ENCODE measurements around the gene IFNL3.
"Not testable (repeated sequence)": the region's sequence is repeated elsewhere in the genome, so short reads cannot be mapped to it uniquely, and the experiment has no call there.

The IFNL3 gene

DNA sequence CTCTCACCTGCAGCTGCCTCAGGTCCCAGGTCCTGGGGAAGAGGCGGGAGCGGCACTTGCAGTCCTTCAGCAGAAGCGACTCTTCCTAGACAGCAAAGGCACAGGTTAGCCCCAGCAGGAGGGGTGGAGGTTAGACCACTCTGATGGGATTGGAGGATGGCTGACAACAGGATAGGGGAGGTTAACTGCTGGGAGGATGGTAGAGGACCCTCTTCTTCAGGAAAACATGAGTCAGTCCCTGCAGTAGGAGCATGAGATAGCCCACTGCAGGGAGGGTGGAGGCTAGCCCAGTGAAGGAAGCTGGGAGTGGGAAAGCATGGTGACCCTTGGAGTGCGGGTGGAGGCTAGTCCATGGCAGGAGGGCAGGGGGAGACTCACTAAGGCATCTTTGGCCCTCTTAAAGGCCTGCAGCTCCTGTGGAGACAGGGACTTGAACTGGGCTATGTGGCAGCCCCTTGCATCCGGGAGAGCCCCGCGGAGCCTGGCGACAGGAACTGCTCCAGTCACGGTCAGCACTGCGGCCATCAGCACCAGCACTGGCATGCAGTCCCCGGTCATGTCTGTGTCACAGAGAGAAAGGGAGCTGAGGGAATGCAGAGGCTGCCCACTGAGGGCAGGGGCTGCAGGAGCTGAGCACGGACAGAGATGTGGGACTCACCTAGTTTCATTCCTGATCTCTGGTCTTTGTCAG is at the start of gene IFNL3:
Gene IFNL3, minus strand, starts transcription at position 597 of the 691 bp plus-strand sequence. Its CDS starts 39 bp downstream, at position 558.
- not testable (repeated sequence) for DNase-seq (ENCODE audit: low read depth, low spot score)

DNA sequence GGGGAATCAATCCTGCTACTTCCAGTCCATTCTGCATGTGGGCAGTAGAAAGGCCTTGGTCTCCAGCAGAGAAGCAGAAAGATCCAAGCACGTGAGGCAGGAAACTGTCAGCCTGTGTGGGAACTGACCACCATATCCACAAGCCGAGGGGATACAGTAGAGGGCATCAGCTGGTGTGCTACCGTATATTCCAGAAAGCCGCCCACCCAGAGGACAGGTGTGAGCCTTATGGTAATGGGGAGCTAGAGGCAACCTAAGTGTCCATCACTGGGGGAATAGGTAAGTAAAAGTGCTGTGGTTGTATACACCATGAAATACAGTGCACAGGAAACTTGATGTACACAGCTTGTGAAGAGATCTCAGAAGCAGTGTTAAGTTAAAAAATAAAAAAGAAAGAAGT is 48.6 kb upstream of the IFNL3 start:
- DNase-seq (ENCODE audit: low read depth, low spot score): no peak

- no peak for DNase-seq (ENCODE audit: low read depth, low spot score)
These were observed 39.2 kb upstream of the IFNL3 start for GRCh38 chr19:39284032-39284431.

GRCh38 chr19:39282021-39282420 is 37.2 kb upstream of the IFNL3 start:
- DNase-seq (ENCODE audit: low read depth, low spot score): no peak

GRCh38 chr19:39277598-39277997 is 32.8 kb upstream of the IFNL3 start:
- DNase-seq (ENCODE audit: low read depth, low spot score): no peak

GRCh38 chr19:39276740-39277139 is 31.9 kb upstream of the IFNL3 start:
- no peak for DNase-seq (ENCODE audit: low read depth, low spot score)

- DNase-seq (ENCODE audit: low read depth, low spot score): no peak
These were observed 30.8 kb upstream of the IFNL3 start for GRCh38 chr19:39275578-39275977.

DNA sequence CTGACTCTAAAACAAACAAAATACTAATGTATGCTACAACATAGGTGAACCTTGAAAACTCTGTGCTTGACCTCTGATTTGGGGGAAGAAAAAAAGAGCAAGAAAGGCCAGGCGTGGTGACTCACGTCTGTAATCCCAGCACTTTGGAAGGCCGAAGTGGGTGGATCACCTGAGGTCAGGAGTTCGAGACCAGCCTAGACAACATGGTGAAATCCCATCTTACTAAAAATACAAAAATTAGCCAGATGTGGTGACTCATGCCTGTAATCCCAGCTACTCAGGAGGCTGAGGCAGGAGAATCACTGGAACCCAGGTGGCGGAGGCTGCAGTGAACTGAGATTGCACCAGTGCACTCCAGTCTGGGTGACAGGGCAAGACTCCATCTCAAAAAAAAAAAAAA is 29.1 kb upstream of the IFNL3 start:
- not testable (repeated sequence) for DNase-seq (ENCODE audit: low read depth, low spot score)

DNA sequence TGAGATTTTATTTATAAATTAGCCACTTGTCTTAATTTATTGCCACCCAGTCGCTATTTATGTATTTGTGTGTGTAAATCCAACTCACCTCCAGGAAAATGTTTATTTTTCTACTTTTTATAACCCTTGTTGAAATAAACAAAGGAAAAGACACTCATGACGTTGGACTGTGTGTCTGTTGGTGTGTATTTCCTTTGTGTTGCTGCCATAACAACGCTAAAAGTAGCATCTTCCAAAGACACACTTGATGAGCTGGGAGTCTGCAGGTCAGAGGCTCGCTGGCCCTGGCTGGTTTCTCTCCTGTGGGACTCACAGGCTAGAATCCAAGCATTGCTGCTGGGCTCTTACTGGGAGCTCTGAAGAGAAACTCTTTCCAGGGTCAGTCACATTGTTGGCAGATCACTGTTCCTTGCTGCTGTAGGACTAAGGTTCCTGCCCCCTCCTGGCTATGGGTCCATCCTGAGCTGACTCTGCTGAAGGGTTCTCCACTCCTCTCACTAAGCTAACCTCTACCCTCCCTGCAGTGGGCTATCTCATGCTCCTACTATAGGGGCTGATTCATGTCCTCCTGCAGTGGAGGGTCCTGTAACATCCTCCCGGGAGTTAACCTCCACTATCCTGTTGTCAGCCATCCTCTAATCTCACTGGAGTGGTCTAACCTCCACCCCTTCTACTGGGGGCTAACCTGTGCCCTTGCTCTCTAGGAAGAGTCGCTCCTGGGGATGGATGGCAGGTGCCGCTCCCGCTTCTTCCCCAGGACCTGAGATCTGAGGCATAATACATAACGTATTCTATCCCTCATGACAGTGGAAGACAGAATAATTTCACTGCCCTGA is 25.4 kb upstream of the IFNL3 start:
- no peak for DNase-seq (ENCODE audit: low read depth, low spot score)

GRCh38 chr19:39269369-39269768 is 24.6 kb upstream of the IFNL3 start:
- not testable (repeated sequence) for DNase-seq (ENCODE audit: low read depth, low spot score)

- DNase-seq (ENCODE audit: low read depth, low spot score): not testable (repeated sequence)
These were observed 23.9 kb upstream of the IFNL3 start for GRCh38 chr19:39268531-39269223.

GRCh38 chr19:39268085-39268484 is 23.3 kb upstream of the IFNL3 start, which contains the start of gene IFNL2:
Gene IFNL2, plus strand, starts transcription at chr19:39268396. Its CDS starts 173 bp downstream, at chr19:39268569.
- not testable (repeated sequence) for DNase-seq (ENCODE audit: low read depth, low spot score)

GRCh38 chr19:39265321-39265916 is 20.6 kb upstream of the IFNL3 start:
- no peak for DNase-seq (ENCODE audit: low read depth, low spot score)

GRCh38 chr19:39264306-39265290 is 19.8 kb upstream of the IFNL3 start:
- no peak for DNase-seq (ENCODE audit: low read depth, low spot score)

GRCh38 chr19:39263912-39264305 is 19.1 kb upstream of the IFNL3 start:
- no peak for DNase-seq (ENCODE audit: low read depth, low spot score)

GRCh38 chr19:39262496-39262895 is 17.7 kb upstream of the IFNL3 start:
- DNase-seq (ENCODE audit: low read depth, low spot score): no peak

DNA sequence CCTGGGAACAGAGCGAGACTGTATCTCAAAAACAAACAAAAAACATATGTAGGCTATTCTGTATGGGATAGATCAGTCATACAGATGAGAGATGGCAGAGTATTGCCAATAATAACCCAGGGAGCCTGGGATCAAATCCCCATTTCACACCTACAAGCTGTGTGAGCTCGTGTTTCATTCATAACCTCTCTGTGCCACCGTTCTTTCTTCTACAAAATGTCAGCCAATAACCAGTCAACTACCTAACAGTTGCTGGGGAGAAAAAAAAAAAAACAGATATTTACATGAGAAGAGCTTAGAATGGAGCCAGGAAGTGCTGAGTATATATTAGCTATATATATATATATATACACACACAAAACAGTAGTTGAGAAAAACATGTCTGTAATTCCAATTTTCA is 16.9 kb upstream of the IFNL3 start:
- no peak for DNase-seq (ENCODE audit: low read depth, low spot score)

GRCh38 chr19:39257227-39257626 is 12.4 kb upstream of the IFNL3 start:
- no peak for DNase-seq (ENCODE audit: low read depth, low spot score)

GRCh38 chr19:39254531-39255345 is 9.9 kb upstream of the IFNL3 start:
- DNase-seq (ENCODE audit: low read depth, low spot score): no peak
